HG03439 (cell line): ENCODE measurements around the gene BMP6.

Experiments
- ATAC-seq: cut with Tn5 transposase; IDR thresholded peaks from one replicate; pipeline ENCODE4 v1.9.1; 2021; ENCODE audit warnings: mild to moderate bottlenecking, moderate library complexity; ENCODE audit not compliant: unreplicated experiment

The BMP6 gene

GRCh38 chr6:7919871-7920270 is 194.0 kb downstream of the BMP6 start:
- no peak for ATAC-seq

GRCh38 chr6:7920425-7920824 is 194.5 kb downstream of the BMP6 start:
- ATAC-seq, result no peak

- no peak for ATAC-seq
Observed at GRCh38 chr6:7921046-7921445, 195.1 kb downstream of the BMP6 start.

GRCh38 chr6:7921632-7922092 is 195.8 kb downstream of the BMP6 start:
- no peak for ATAC-seq

- no peak for ATAC-seq
Observed at GRCh38 chr6:7922596-7922995, 196.7 kb downstream of the BMP6 start.

GRCh38 chr6:7924867-7925266 is 199.0 kb downstream of the BMP6 start:
- no peak for ATAC-seq
